B cell (primary cell): ENCODE measurements around the gene LRRC7. TPM values are rescaled to one million over a fixed set of nuclear protein-coding genes. Genes with fewer than 3 reads are reported as not detected.

Source experiments
- ATAC-seq: fragments of 200-7000 bp; cut with Tn5 transposase; one replicate; pipeline ENCODE4 v1.10.0; 2021; ENCODE audit warnings: low read depth, mild to moderate bottlenecking, moderate number of reproducible peaks, moderate library complexity
- CTCF ChIA-PET: fragments of 350-600 bp; sonication (Branson Sonifier 250); formaldehyde crosslinking; loops from one replicate; lab custom pipeline; 2021; ENCODE audit warnings: antibody characterized with exemption, inconsistent platforms; lab: Charles Lee
- POLR2A ChIA-PET: fragments of 350-600 bp; sonication (Branson Sonifier 250); formaldehyde crosslinking; loops from one replicate; lab custom pipeline; 2021; ENCODE audit warnings: antibody characterized with exemption; lab: Charles Lee
- DNase-seq: peaks from one replicate; pipeline ENCODE4 v3.0.0; 2013
- H2AFZ ChIP-seq: 2 replicates; pipeline ENCODE4 v1.6.1; 2012; ENCODE audit warnings: mild to moderate bottlenecking, low read depth, low read length; ENCODE audit not compliant: insufficient read depth, poor library complexity, severe bottlenecking
- H3K27ac ChIP-seq, 2 donors: 1 replicate in 1 of 2; 2 replicates in 1 of 2; pipeline ENCODE4 v1.5.1; 2012 to 2013; ENCODE audit warnings: low read length in 2 of 2, mild to moderate bottlenecking in 2 of 2, moderate library complexity in 1 of 2
- H3K27me3 ChIP-seq, 4 experiments: fragments of 200-600 bp in 1 of 4; sonication (generic) in 1 of 4; replicated peaks in 1 of 4; 1 replicate in 2 of 4; 2 replicates in 2 of 4; pipeline versions ENCODE4 v1.6.1 to v1.7.0; 2013 to 2016; ENCODE audit warnings: low read length in 3 of 4, mild to moderate bottlenecking in 2 of 4, mixed read lengths in 1 of 4, moderate library complexity in 1 of 4; ENCODE audit not compliant: insufficient read depth in 4 of 4, control insufficient read depth in 3 of 4; ENCODE audit errors: control extremely low read depth in 1 of 4
- H3K36me3 ChIP-seq, 2 experiments: replicated peaks in 1 of 2; 1 replicate in 1 of 2; 2 replicates in 1 of 2; pipeline versions ENCODE4 v1.6.1 to v1.7.1; 2013; ENCODE audit warnings: low read length in 1 of 2; ENCODE audit not compliant: insufficient read depth in 2 of 2, control insufficient read depth in 1 of 2; ENCODE audit errors: control extremely low read depth in 1 of 2, extremely low read depth in 1 of 2
- H3K4me1 ChIP-seq, 2 donors: fragments of 200-600 bp in 1 of 2; sonication (generic) in 1 of 2; 1 replicate in 1 of 2; 2 replicates in 1 of 2; pipeline versions ENCODE4 v1.5.1 to v1.6.1; 2013 to 2017; ENCODE audit warnings: low read length in 2 of 2; ENCODE audit not compliant: control insufficient read depth in 2 of 2, insufficient read depth in 2 of 2
- H3K4me2 ChIP-seq: replicated peaks from 2 replicates; pipeline ENCODE3; 2012; ENCODE audit warnings: mild to moderate bottlenecking, low read depth, low read length; ENCODE audit not compliant: poor library complexity, severe bottlenecking
- H3K4me3 ChIP-seq, 5 experiments: fragments of 200-600 bp in 1 of 5; sonication (generic) in 1 of 5; 1 replicate in 3 of 5; 2 replicates in 2 of 5; pipeline versions ENCODE4 v1.5.1 to v1.7.0; 2011 to 2016; ENCODE audit warnings: low read length in 4 of 5, mild to moderate bottlenecking in 4 of 5, low read depth in 2 of 5, control low read depth in 1 of 5, moderate library complexity in 1 of 5; ENCODE audit not compliant: insufficient read depth in 1 of 5; ENCODE audit errors: control extremely low read depth in 1 of 5, extremely low read depth in 1 of 5
- H3K79me2 ChIP-seq: fragments of 200-600 bp; sonication (generic); one replicate; pipeline ENCODE4 v1.6.0; 2016; ENCODE audit warnings: low read length; ENCODE audit not compliant: control insufficient read depth, insufficient read depth
- H3K9ac ChIP-seq: fragments of 200-600 bp; sonication (generic); 2 replicates; pipeline ENCODE4 v1.6.1; 2017; ENCODE audit warnings: mild to moderate bottlenecking, low read length, moderate library complexity
- H3K9me3 ChIP-seq, 3 donors: one replicate each; pipeline versions ENCODE4 v1.6.1 to v1.7.1; 2013; ENCODE audit warnings: low read length in 2 of 3; ENCODE audit not compliant: control insufficient read depth in 2 of 3, insufficient read depth in 1 of 3; ENCODE audit errors: control extremely low read depth in 1 of 3
- H4K20me1 ChIP-seq: 2 replicates; pipeline ENCODE4 v1.6.0; 2012; ENCODE audit warnings: mild to moderate bottlenecking, low read length; ENCODE audit not compliant: insufficient read depth, control insufficient read depth, poor library complexity, severe bottlenecking
- H3K27ac Mint-ChIP-seq: one replicate; pipeline ENCODE4 v1.8.0; 2021; ENCODE audit warnings: mixed read lengths
- H3K27me3 Mint-ChIP-seq: one replicate; pipeline ENCODE4 v1.8.0; 2021; ENCODE audit warnings: mixed read lengths
- H3K4me1 Mint-ChIP-seq: one replicate; pipeline ENCODE4 v1.8.0; 2021; ENCODE audit warnings: mixed read lengths
- H3K4me3 Mint-ChIP-seq: one replicate; pipeline ENCODE4 v1.8.0; 2021; ENCODE audit warnings: mixed read lengths
- H3K9me3 Mint-ChIP-seq: one replicate; pipeline ENCODE4 v1.8.0; 2022; ENCODE audit warnings: mixed read lengths; ENCODE audit not compliant: insufficient read depth
- EZH2 ChIP-seq: IDR thresholded peaks from 2 replicates; pipeline ENCODE4 v1.6.1; 2012; ENCODE audit warnings: borderline replicate concordance, low read depth, mild to moderate bottlenecking, moderate library complexity, low read length; ENCODE audit not compliant: insufficient read depth, poor library complexity, severe bottlenecking
- WGBS: methylation state at CpG from one replicate; pipeline ENCODE4 v1.1.5; 2013; ENCODE audit warnings: missing lambda C conversion rate; ENCODE audit not compliant: insufficient coverage; 5-methylcytosine and 5-hydroxymethylcytosine counted together
- intact Hi-C: fragments of 100-400 bp; cut with micrococcal nuclease; formaldehyde crosslinking; loops from one replicate; pipeline ENCODE4 v1.10.0; 2022
- polyA plus RNA-seq: library from polyadenylated mRNA; depleted of rRNA; stranded (reverse); fragments of >200 nt; gene quantifications from 2 replicates; pipeline ENCODE4 v1.2.3, GENCODE V29; 2012
- total RNA-seq, 2 donors: library from RNA; stranded (reverse); fragments of 120-200 nt in 1 of 2; gene quantifications; 1 replicate in 1 of 2; 2 replicates in 1 of 2; pipeline versions ENCODE4 v1.2.3 to v1.2.4, GENCODE V29; 2013 to 2022
- TF ChIP-seq, protein P1 (sequence below): fragments of 200-600 bp; IDR thresholded peaks from one replicate; pipeline ENCODE4 v1.8.0; 2022; ENCODE audit warnings: antibody characterized with exemption, mild to moderate bottlenecking

LRRC7 gene
- total and polyA plus RNA-seq, 2 donors (not counting 1 experiment from before 2014, with no cell fraction given), result not detected

GRCh38 chr1:69852706-69853105 is 285.0 kb downstream of the LRRC7 start:
- Histone ChIP-seq H3K4me2 (no peak overlapping the region), H3K27ac (no peak overlapping the region), H3K9me3 (no peaks in the 10 kb centered on the region), H2AFZ (no peak overlapping the region), H4K20me1 (no peaks in the 10 kb centered on the region), H3K4me3 (no peak overlapping the region), H3K79me2 (no peaks in the 10 kb centered on the region), H3K9ac (no peak overlapping the region), H3K4me1 (no peaks in the 10 kb centered on the region), H3K27me3 (no peaks in the 10 kb centered on the region), H3K36me3 (no peaks in the 10 kb centered on the region)
- no peaks in the 10 kb centered on the region for H3K4me1 Mint-ChIP-seq
- no peak overlapping the region for H3K4me3 Mint-ChIP-seq
- intact Hi-C loops, result no loop called here
- no peak overlapping the region for H3K27ac Mint-ChIP-seq
- DNase-seq (no peak), ATAC-seq (no peak)
- TF ChIP-seq EZH2, result no peak
- TF ChIP-seq, protein P1, sequence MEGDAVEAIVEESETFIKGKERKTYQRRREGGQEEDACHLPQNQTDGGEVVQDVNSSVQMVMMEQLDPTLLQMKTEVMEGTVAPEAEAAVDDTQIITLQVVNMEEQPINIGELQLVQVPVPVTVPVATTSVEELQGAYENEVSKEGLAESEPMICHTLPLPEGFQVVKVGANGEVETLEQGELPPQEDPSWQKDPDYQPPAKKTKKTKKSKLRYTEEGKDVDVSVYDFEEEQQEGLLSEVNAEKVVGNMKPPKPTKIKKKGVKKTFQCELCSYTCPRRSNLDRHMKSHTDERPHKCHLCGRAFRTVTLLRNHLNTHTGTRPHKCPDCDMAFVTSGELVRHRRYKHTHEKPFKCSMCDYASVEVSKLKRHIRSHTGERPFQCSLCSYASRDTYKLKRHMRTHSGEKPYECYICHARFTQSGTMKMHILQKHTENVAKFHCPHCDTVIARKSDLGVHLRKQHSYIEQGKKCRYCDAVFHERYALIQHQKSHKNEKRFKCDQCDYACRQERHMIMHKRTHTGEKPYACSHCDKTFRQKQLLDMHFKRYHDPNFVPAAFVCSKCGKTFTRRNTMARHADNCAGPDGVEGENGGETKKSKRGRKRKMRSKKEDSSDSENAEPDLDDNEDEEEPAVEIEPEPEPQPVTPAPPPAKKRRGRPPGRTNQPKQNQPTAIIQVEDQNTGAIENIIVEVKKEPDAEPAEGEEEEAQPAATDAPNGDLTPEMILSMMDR, result no peak
- ChIA-PET CTCF (no interaction called here), POLR2A (no interaction called here)
- H3K9me3 Mint-ChIP-seq, result no peaks in the 10 kb centered on the region
- H3K27me3 Mint-ChIP-seq, result no peaks in the 10 kb centered on the region

GRCh38 chr1:69858534-69858933 is 290.8 kb downstream of the LRRC7 start:
- ChIA-PET POLR2A (no interaction called here), CTCF (no interaction called here)
- H3K27ac ChIP-seq, result no peak overlapping the region
- Mint-ChIP-seq H3K27me3 (no peaks in the 10 kb centered on the region), H3K4me1 (no peaks in the 10 kb centered on the region), H3K27ac (no peak overlapping the region), H3K4me3 (no peak overlapping the region), H3K9me3 (no peaks in the 10 kb centered on the region)
- no peaks in the 10 kb centered on the region for H3K36me3 ChIP-seq
- no peak overlapping the region for H3K4me3 ChIP-seq
- H3K4me2 ChIP-seq, result no peak overlapping the region
- no peaks in the 10 kb centered on the region for H3K79me2 ChIP-seq
- H3K9me3 ChIP-seq, result no peaks in the 10 kb centered on the region
- no CpG with 5 or more reads among the region's 1 CpG for WGBS
- H2AFZ ChIP-seq, result no peak overlapping the region
- H3K27me3 ChIP-seq, result no peaks in the 10 kb centered on the region
- intact Hi-C loops, result no loop called here
- no peak overlapping the region for H3K9ac ChIP-seq
- no peak for DNase-seq
- H3K4me1 ChIP-seq, result no peaks in the 10 kb centered on the region
- ATAC-seq, result no peak
- TF ChIP-seq, protein P1, result no peak
- no peak for TF ChIP-seq EZH2
- no peaks in the 10 kb centered on the region for H4K20me1 ChIP-seq
